Fibroblast of pulmonary artery (primary cell): ENCODE data around the gene ABHD12B.

ENCODE experiments used
- DNase-seq: peaks from one replicate; pipeline ENCODE4 v3.0.0-alpha.2; 2010; ENCODE audit warnings: low read depth
- H3K4me3 ChIP-seq: replicated peaks from 2 replicates; pipeline ENCODE4 v1.5.1; 2011; ENCODE audit warnings: low read depth, mild to moderate bottlenecking, control low read depth, low read length, moderate library complexity
- TF ChIP-seq, protein P1 (sequence below): IDR thresholded peaks from 2 replicates; pipeline ENCODE4 v1.5.1; 2011; ENCODE audit warnings: mild to moderate bottlenecking, control low read depth, low read length, inconsistent platforms; ENCODE audit errors: missing control alignments

ABHD12B gene

DNA sequence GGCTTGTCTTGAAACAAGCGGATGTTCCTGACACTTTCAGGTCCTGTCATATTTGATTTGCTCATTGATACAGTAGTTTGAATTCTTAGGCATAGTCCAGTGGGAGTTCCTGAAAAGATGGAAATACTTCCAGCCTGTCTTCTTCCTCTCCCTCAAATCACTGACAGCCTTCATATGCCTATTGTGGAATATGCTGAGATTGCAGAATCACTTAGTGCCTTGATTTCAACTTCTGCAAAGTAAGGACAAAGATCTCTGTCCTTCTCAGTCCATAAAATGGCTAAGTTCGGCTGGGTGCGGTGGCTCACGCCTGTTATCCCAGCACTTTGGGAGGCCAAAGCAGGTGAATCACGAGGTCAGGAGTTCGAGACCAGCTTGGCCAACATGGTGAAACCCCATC lies 79.2 kb downstream of the ABHD12B start:
- no peak overlapping the region for H3K4me3 ChIP-seq
- TF ChIP-seq, protein P1, sequence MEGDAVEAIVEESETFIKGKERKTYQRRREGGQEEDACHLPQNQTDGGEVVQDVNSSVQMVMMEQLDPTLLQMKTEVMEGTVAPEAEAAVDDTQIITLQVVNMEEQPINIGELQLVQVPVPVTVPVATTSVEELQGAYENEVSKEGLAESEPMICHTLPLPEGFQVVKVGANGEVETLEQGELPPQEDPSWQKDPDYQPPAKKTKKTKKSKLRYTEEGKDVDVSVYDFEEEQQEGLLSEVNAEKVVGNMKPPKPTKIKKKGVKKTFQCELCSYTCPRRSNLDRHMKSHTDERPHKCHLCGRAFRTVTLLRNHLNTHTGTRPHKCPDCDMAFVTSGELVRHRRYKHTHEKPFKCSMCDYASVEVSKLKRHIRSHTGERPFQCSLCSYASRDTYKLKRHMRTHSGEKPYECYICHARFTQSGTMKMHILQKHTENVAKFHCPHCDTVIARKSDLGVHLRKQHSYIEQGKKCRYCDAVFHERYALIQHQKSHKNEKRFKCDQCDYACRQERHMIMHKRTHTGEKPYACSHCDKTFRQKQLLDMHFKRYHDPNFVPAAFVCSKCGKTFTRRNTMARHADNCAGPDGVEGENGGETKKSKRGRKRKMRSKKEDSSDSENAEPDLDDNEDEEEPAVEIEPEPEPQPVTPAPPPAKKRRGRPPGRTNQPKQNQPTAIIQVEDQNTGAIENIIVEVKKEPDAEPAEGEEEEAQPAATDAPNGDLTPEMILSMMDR, result no peak

DNA sequence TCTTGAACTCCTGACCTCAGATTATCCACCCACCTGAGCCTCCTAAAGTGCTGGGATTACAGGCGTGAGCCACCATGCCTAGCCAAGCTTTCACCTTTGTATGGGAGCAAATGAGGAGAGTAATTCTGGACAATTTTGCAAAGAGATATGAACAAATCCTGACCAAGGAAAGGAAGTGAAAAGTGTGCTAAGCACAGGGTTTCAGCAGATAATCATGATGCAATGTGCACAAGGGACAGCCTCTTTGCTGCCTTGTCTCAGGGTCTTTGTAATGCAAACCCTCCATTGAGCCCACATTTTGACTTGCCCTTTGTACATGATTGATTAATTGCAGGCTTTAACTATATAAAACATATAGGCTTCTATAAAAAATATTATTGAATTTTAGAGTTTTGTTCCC lies 81.6 kb downstream of the ABHD12B start:
- no peak for DNase-seq
- no peak overlapping the region for H3K4me3 ChIP-seq
- TF ChIP-seq, protein P1, result no peak

More for the DNA sequence above, 79.2 kb downstream of the ABHD12B start:
- DNase-seq, result no peak
